ENCODE results near the gene ARRDC1. TPM values are rescaled to one million over a fixed set of nuclear protein-coding genes. Genes with fewer than 3 reads are reported as not detected.

Gene ARRDC1
- polyA plus RNA-seq, 1 donor from 2014 or later, result 53.4 TPM

DNA sequence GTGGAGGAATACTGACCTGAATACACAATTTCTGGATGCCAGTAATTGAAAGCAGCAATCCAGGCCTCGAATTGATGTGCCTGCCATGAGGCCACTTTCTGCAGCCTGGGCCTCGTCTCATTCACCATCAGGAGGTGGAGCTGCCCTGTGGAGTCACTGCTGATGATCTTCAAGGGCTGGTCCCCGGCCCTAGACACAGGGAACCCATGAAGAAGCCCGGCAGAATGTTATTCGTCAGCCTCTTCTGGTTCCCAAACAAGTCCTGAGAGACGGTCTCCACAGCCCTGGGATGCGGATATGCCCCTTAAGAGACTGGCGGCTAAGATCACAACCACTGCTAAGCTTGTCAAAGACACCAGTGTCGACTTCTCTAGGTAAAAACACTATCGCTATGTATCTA, 31.3 kb upstream of the ARRDC1 start:
- TF ChIP-seq, protein P1, sequence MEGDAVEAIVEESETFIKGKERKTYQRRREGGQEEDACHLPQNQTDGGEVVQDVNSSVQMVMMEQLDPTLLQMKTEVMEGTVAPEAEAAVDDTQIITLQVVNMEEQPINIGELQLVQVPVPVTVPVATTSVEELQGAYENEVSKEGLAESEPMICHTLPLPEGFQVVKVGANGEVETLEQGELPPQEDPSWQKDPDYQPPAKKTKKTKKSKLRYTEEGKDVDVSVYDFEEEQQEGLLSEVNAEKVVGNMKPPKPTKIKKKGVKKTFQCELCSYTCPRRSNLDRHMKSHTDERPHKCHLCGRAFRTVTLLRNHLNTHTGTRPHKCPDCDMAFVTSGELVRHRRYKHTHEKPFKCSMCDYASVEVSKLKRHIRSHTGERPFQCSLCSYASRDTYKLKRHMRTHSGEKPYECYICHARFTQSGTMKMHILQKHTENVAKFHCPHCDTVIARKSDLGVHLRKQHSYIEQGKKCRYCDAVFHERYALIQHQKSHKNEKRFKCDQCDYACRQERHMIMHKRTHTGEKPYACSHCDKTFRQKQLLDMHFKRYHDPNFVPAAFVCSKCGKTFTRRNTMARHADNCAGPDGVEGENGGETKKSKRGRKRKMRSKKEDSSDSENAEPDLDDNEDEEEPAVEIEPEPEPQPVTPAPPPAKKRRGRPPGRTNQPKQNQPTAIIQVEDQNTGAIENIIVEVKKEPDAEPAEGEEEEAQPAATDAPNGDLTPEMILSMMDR (IDR thresholded peaks at IDR 0.05; ENCODE audit: poor library complexity, severe bottlenecking), result no peak
- TF ChIP-seq EP300 (conservative IDR thresholded peaks at IDR 0.05; ENCODE audit: poor library complexity, severe bottlenecking), result no peak
- Histone ChIP-seq H3F3A (ENCODE audit: insufficient read depth, low read length, poor library complexity, severe bottlenecking) (no peaks in the 10 kb centered on the region), H3K9ac (ENCODE audit: low read length) (no peak overlapping the region), H3K9me3 (ENCODE audit: low read length) (no peaks in the 10 kb centered on the region), H3K79me2 (replicated peaks; ENCODE audit: insufficient read depth, low read length) (peaks cover 14% of the 10 kb centered on the region), H3K9me2 (ENCODE audit: insufficient read depth, low read length) (no peaks in the 10 kb centered on the region), H3K27ac (ENCODE audit: low read length) (no peak overlapping the region), H3K27me3 (ENCODE audit: insufficient read depth, low read depth, low read length) (no peaks in the 10 kb centered on the region), H2AFZ (ENCODE audit: low read depth, low read length) (no peak overlapping the region), H4K20me1 (ENCODE audit: insufficient read depth) (no peaks in the 10 kb centered on the region), H3K36me3 (ENCODE audit: insufficient read depth, low read length) (no peaks in the 10 kb centered on the region), H3K4me3 (ENCODE audit: low read length) (no peak overlapping the region), H3K4me2 (ENCODE audit: low read length) (no peak overlapping the region)

DNA sequence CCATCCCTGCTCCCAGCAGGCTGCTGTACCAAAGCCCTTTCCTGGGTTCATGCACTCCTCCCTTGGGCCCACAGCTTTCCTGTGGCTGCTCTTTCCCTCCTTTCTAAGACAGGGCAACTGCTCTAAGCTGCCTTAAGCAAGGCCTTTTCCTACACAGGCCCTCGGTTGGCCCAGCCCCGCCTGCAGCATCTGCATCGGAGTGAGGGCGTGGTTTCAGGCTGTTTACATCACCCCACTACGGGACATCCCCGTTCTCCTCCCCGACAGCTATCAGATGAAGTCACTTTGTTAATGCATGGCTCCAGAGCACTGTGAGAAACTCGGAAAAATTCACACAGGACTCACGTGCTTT, 30.1 kb upstream of the ARRDC1 start:
- H3K36me3 ChIP-seq (ENCODE audit: insufficient read depth, low read length), result no peaks in the 10 kb centered on the region
- H3K9me2 ChIP-seq (ENCODE audit: insufficient read depth, low read length), result no peaks in the 10 kb centered on the region
- H3K4me2 ChIP-seq (ENCODE audit: low read length), result no peak overlapping the region

DNA sequence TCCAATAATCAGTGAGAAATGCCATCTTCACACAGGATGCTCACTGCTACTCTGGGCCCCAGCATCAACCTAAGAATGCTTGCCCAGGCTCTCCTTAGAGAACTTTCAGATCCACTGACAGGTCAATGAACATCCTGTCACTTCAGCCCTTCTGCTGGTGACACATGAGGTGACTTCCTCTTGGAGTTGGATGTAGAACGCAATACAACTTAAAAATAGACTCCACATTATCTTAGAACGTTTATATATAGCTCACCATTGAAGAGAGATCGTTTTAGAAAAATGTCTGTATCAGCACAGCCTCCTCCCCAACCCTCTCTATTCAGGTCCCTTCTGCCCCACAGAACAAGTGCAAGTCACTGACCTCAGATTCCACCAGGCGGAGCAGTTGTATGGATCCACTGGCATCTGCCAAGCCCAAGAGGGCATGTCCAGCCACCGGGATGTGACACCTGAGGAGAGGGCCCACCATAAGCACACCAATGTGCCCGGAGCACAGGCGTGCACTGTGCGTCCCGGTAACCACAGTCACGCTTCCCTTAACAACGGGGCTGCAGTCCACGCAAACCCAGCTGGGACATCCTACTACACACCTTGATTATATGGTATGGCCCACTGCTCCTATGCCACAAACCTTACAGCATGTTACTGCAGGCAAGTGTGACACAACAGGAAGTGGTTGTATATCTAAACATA, 29.6 kb upstream of the ARRDC1 start:
- Histone ChIP-seq H3K4me2 (ENCODE audit: low read length) (no peak overlapping the region), H3K9ac (ENCODE audit: low read length) (no peak overlapping the region), H2AFZ (ENCODE audit: low read depth, low read length) (no peak overlapping the region), H3K9me2 (ENCODE audit: insufficient read depth, low read length) (no peaks in the 10 kb centered on the region), H3K4me3 (ENCODE audit: low read length) (no peak overlapping the region), H4K20me1 (ENCODE audit: insufficient read depth) (no peaks in the 10 kb centered on the region), H3K27ac (ENCODE audit: low read length) (no peak overlapping the region), H3K36me3 (ENCODE audit: insufficient read depth, low read length) (no peaks in the 10 kb centered on the region), H3K79me2 (replicated peaks; ENCODE audit: insufficient read depth, low read length) (peaks cover 14% of the 10 kb centered on the region), H3K9me3 (ENCODE audit: low read length) (no peaks in the 10 kb centered on the region), H3K27me3 (ENCODE audit: insufficient read depth, low read depth, low read length) (no peaks in the 10 kb centered on the region), H3F3A (ENCODE audit: insufficient read depth, low read length, poor library complexity, severe bottlenecking) (no peaks in the 10 kb centered on the region)
- TF ChIP-seq TAF1 (IDR thresholded peaks at IDR 0.05; ENCODE audit: low read depth) (no peak), MXI1 (conservative IDR thresholded peaks at IDR 0.05; ENCODE audit: poor library complexity, severe bottlenecking) (no peak), RAD21 (conservative IDR thresholded peaks at IDR 0.05) (no peak), EP300 (conservative IDR thresholded peaks at IDR 0.05; ENCODE audit: poor library complexity, severe bottlenecking) (no peak), SMC3 (conservative IDR thresholded peaks at IDR 0.05; ENCODE audit: poor library complexity) (no peak), EZH2 (IDR thresholded peaks at IDR 0.05; ENCODE audit: borderline replicate concordance, insufficient read depth, low read length, poor library complexity, severe bottlenecking) (no peak), POLR2AphosphoS5 (IDR thresholded peaks at IDR 0.05) (no peak)
- TF ChIP-seq, protein P1 (IDR thresholded peaks at IDR 0.05; ENCODE audit: poor library complexity, severe bottlenecking), result no peak

More for the DNA sequence above, 30.1 kb upstream of the ARRDC1 start:
- no peaks in the 10 kb centered on the region for H3K27me3 ChIP-seq (ENCODE audit: insufficient read depth, low read depth, low read length)
- peaks cover 14% of the 10 kb centered on the region for H3K79me2 ChIP-seq (replicated peaks; ENCODE audit: insufficient read depth, low read length)
- H3K27ac ChIP-seq (ENCODE audit: low read length), result no peak overlapping the region
- H3K4me3 ChIP-seq (ENCODE audit: low read length), result no peak overlapping the region
- no peaks in the 10 kb centered on the region for H4K20me1 ChIP-seq (ENCODE audit: insufficient read depth)
- H2AFZ ChIP-seq (ENCODE audit: low read depth, low read length), result no peak overlapping the region
- TF ChIP-seq MXI1 (conservative IDR thresholded peaks at IDR 0.05; ENCODE audit: poor library complexity, severe bottlenecking) (no peak), EP300 (conservative IDR thresholded peaks at IDR 0.05; ENCODE audit: poor library complexity, severe bottlenecking) (no peak), EZH2 (IDR thresholded peaks at IDR 0.05; ENCODE audit: borderline replicate concordance, insufficient read depth, low read length, poor library complexity, severe bottlenecking) (no peak), SMC3 (conservative IDR thresholded peaks at IDR 0.05; ENCODE audit: poor library complexity) (no peak), POLR2AphosphoS5 (IDR thresholded peaks at IDR 0.05) (no peak), TAF1 (IDR thresholded peaks at IDR 0.05; ENCODE audit: low read depth) (no peak)
- TF ChIP-seq, protein P2, sequence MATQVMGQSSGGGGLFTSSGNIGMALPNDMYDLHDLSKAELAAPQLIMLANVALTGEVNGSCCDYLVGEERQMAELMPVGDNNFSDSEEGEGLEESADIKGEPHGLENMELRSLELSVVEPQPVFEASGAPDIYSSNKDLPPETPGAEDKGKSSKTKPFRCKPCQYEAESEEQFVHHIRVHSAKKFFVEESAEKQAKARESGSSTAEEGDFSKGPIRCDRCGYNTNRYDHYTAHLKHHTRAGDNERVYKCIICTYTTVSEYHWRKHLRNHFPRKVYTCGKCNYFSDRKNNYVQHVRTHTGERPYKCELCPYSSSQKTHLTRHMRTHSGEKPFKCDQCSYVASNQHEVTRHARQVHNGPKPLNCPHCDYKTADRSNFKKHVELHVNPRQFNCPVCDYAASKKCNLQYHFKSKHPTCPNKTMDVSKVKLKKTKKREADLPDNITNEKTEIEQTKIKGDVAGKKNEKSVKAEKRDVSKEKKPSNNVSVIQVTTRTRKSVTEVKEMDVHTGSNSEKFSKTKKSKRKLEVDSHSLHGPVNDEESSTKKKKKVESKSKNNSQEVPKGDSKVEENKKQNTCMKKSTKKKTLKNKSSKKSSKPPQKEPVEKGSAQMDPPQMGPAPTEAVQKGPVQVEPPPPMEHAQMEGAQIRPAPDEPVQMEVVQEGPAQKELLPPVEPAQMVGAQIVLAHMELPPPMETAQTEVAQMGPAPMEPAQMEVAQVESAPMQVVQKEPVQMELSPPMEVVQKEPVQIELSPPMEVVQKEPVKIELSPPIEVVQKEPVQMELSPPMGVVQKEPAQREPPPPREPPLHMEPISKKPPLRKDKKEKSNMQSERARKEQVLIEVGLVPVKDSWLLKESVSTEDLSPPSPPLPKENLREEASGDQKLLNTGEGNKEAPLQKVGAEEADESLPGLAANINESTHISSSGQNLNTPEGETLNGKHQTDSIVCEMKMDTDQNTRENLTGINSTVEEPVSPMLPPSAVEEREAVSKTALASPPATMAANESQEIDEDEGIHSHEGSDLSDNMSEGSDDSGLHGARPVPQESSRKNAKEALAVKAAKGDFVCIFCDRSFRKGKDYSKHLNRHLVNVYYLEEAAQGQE (IDR thresholded peaks at IDR 0.05; ENCODE audit: borderline replicate concordance), result no peak
- H3K9me3 ChIP-seq (ENCODE audit: low read length), result no peaks in the 10 kb centered on the region
- H3K9ac ChIP-seq (ENCODE audit: low read length), result no peak overlapping the region
- no peaks in the 10 kb centered on the region for H3F3A ChIP-seq (ENCODE audit: insufficient read depth, low read length, poor library complexity, severe bottlenecking)
